GM13976 (cell line): ENCODE results near the gene SMYD1.

ENCODE experiments used
- DNase-seq: peaks from one replicate; pipeline ENCODE4 v3.0.0; 2012; ENCODE audit warnings: low spot score
- CTCF ChIP-seq: IDR thresholded peaks from 2 replicates; pipeline ENCODE4 v1.5.1; 2012; ENCODE audit warnings: borderline replicate concordance, mild to moderate bottlenecking; ENCODE audit not compliant: insufficient read depth; ENCODE audit errors: extremely low read depth, missing control alignments, control extremely low read depth
- in situ Hi-C: fragments of 300-500 bp; cut with MboI; formaldehyde crosslinking; loops from one replicate; pipeline ENCODE4 v1.12.0; 2022; ENCODE audit warnings: low sequenced_read_pairs, mixed read lengths, inconsistent platforms; ENCODE audit not compliant: unreplicated experiment

The SMYD1 gene

DNA sequence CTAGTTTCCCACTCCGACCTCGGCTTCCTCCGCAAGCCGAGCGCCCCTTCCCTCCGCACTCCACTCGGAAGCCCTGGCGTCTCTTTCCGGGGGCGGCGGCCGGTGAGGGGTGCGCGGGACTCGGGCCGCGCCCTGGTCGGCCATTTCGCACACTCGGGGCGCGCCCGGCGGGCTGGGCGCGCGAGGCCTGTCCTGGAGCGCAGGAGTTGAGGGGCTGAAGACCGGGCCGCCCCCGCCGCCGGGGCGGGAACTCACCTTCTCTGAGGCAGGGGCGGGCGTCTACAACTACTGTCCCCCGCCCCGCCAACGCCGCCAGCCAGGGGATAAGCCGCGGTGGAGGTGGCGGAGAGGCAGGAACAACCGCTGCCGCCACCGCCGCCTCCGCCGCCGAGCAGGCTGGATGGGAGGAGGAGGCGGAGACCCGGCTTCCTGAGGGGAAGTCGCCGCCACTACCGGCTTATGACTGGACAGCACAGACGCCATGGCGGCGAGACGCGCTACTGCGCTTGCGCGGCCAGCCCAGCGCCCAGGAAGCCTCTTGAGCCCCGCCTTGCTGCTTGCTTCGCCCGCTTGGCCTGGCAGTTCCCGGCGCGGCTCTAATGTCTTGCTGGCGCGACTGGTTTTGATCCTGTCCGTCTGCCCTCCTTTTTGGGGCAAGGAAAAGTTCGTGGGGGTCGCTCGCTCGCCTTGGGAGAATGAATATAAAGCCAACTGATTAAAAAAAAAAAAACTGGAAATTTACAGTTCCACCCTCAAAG lies 12.1 kb upstream of the SMYD1 start, which contains the start of gene KRCC1:
KRCC1 (minus strand) TSS at position 413 of the 758 bp plus-strand sequence. CDS start 27,220 bp downstream, outside the sequence.
- TF ChIP-seq CTCF = no peak
- DNase-seq = peak; percentile 97
- in situ Hi-C loops = loop anchor here (25.0 kb wide), 1 partner anchor 607 kb away; no protein-coding TSS in a partner anchor

DNA sequence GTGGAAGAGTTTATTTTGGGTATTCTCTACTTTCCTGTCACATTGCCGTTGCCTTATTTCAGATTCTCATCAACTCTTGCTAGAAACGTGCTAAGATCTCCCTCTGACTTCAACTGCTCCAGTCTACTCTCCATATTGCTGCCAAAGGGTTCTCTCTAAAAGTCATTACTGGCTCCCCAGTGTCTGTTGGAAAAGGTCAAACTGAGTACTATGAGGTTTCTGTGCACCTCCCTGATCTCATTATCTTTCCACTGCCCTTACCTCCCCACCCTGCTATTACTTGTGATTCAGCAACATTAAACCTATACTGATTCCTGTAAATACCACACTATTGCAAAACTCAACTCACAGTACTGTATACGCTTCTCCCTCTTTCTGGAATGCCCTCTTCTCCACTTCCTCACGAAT lies 10.2 kb upstream of the SMYD1 start:
- in situ Hi-C loops = loop anchor here (25.0 kb wide), 1 partner anchor 605 kb away; no protein-coding TSS in a partner anchor

DNA sequence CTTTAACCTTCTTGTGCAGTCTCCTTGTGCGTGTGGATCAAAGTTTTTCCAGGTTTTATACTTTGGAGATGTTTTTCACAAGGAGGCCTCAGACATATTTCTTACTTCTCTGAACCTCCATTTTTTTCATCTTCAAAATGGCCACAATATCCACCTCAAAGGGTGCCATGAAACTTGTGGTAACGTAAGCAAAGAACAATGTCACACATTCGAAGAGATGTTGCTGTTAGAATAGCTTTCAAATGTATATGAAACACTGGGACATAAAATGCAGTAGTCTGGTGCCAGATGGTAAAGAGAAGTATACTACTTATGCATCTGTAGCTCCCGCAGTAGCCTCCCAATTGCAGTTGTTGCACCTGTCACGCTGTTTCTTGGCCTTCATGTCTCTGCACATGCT lies 9.4 kb upstream of the SMYD1 start:
- no peak for TF ChIP-seq CTCF
- in situ Hi-C loops = loop anchor here (25.0 kb wide), 1 partner anchor 604 kb away; no protein-coding TSS in a partner anchor

More for the DNA sequence above, 10.2 kb upstream of the SMYD1 start:
- DNase-seq = no peak
- TF ChIP-seq CTCF = no peak

DNA sequence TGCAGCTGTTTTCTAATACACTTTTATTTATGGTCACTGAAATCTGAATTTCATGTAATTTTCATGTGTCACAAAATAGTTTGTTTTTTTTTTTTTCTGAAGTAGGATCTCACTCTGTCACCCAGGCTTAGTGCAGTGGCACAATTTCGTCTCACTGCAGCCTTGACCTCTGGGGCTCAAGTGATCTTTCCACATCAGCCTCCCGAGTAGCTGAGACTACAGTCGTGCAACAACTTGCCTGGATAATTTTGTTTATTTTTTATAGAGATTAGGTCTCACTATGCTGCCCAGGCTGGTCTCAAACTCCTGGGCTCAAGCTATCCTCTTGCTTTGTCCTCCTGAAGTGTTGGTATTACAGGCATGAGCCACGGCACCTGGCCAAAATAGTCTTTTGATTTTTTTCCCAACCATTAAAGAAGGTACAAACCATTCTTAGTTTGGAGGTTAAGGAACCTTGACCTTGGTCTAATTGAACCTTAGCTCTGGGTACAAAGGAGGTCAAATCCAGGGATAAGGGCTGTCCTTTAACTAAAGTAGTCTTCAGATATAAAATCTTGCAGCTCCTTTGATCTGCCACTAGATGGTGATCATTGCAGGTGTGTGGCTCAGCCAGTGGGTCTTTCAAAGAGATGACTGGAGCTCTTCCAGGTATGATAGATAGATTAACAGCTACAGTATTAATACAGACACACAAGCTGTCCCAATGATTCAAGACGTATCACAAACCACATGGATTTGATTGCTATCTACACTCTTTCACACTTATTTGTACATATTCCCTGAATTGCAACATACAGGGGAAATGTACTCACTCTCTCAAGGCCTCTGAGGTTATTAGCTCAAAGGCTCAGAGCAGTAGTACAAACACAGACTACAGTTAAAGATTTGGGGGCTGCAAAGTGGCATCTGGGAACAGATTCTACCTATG lies 7.4 kb upstream of the SMYD1 start:
- DNase-seq = peak; percentile 69
- in situ Hi-C loops = loop anchor here (25.0 kb wide), 1 partner anchor 602 kb away; no protein-coding TSS in a partner anchor
- TF ChIP-seq CTCF = peak; percentile 47

More for the DNA sequence above, 9.4 kb upstream of the SMYD1 start:
- no peak for DNase-seq

- in situ Hi-C loops = loop anchor here (25.0 kb wide), 1 partner anchor 601 kb away; no protein-coding TSS in a partner anchor
- TF ChIP-seq CTCF = no peak
- DNase-seq = no peak
Measured at GRCh38 chr2:88060907-88061275, 6.7 kb upstream of the SMYD1 start.

GRCh38 chr2:88061295-88061694 lies 6.3 kb upstream of the SMYD1 start:
- no peak for TF ChIP-seq CTCF
- DNase-seq = no peak
- in situ Hi-C loops = loop anchor here (25.0 kb wide), 1 partner anchor 601 kb away; no protein-coding TSS in a partner anchor
